ENCODE data around the gene IPP. TPM values are rescaled to one million over a fixed set of nuclear protein-coding genes. Genes with fewer than 3 reads are reported as not detected.
"Not testable (repeated sequence)": the region's sequence is repeated elsewhere in the genome, so short reads cannot be mapped to it uniquely, and the experiment has no call there.

Gene IPP
- total RNA-seq, result 8.2 and 18.4 TPM in 2 replicates

- DNase-seq (ENCODE audit: low read depth), result peak; percentile 92
Measured at GRCh38 chr1:45750298-45751038, at the start of gene IPP. Gene IPP (minus strand): TSS chr1:45750653. CDS start chr1:45746411, 4,242 bp downstream.

GRCh38 chr1:45796946-45797345, 46.5 kb upstream of the IPP start:
- DNase-seq (ENCODE audit: low read depth), result no peak

DNA sequence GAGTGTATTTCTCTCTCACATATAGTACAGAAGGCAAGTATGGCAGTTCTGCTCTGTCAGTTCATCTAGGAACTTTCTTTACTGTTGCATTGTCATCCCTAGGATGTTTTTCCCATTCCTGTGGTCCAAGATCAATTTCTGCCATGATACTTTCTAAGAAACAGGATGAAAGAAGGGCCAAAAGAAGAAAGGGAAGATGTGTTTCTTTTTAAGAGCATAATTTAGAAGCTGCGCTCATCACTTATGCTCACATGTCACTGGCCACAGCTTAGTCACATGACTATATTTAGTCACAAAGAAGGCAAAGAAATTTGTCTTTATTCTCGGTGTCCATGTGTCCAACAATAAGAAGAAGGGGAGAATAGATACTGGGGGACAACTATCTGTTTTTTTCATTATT, 45.9 kb upstream of the IPP start:
- DNase-seq (ENCODE audit: low read depth), result no peak

DNA sequence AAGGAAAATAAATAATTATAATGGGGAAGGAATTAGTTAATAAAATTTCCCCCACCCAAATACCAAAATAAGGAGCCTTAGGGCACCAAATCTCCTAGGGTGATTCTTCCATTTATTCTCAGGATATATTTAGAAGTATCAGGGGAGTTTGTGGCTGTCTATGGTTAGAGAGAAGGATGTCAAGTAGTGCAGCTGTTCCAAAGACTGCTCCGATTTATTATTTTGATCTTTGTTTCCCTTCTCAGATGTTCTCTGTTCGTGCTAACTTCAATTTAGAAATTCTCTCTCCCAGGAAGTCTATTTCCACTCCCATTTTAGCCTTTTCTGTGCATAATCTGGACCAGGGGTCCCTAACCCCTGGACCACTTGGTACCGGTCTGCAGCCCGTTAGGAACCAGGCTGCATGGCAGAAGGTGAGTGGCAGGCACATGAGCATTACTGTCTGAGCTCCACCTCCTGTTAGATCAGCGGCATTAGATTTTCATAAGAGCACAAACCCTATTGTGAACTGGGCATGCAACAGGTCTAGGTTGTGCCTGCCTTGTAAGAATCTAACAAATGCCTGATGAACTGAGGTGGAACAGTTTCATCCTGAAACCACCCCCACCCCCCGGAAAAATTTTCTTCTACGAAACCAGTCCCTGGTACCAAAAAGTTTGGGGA, 43.6 kb upstream of the IPP start:
- DNase-seq (ENCODE audit: low read depth), result peak; percentile 38

DNA sequence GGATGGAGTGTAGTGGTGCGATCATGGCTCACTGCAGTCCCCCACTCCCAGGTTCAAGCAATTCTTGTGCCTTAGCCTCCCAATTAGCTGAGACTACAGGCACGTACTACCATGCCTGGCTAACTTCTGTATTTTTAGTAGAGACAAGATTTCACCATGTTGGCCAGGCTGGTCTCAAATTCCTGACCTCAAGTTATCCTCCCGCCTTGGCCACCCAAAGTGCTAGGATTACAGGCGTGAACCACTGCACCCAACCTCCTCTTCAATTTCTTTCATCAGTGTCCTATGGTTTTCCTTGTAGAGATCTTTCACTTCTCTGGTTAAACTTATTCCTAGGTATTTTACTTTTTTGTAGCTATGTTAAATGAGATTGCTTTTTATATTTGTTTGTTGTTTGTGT, 42.3 kb upstream of the IPP start:
- no peak for DNase-seq (ENCODE audit: low read depth)

GRCh38 chr1:45789601-45790000, 39.1 kb upstream of the IPP start:
- no peak for DNase-seq (ENCODE audit: low read depth)

DNA sequence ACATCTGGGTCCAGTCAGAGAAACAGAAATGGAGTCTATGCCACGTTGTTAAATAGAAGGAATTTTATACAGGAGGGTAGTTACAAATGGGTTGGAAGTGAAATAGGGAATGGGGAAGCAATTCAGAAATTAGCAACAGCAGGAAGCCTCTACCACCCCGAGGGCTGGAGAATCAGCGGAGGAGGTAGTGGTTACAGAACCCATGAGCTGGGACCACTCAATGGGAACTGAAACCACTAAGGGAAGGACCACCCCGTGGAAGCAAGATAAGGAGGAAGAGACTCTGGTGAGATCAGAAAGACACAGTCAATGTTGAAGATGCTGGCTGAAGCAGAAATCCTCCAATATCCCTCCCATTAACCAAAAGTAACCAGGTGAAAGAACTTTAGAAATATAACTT, 37.5 kb upstream of the IPP start:
- no peak for DNase-seq (ENCODE audit: low read depth)

DNA sequence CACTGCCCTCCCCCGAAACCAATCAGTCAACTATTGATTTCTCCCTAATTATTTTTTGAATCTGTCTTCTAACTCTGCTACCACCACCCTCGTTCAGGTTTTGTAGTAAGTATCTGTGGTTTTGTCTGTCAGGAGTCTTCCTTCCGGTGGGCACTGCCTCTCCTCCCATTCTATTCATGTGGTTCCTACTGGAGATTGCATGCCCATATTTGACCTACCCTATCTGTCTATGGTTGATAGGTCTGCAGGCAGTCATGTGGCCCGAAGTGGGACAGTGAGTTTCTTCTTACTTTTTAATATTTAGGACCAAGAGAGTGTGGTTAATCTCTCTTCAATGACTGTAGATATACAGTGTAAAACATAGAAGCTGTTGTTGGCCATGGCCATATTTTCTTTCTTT, 35.1 kb upstream of the IPP start:
- no peak for DNase-seq (ENCODE audit: low read depth)

- DNase-seq (ENCODE audit: low read depth), result no peak
Measured at GRCh38 chr1:45775794-45776193, 25.3 kb upstream of the IPP start.

DNA sequence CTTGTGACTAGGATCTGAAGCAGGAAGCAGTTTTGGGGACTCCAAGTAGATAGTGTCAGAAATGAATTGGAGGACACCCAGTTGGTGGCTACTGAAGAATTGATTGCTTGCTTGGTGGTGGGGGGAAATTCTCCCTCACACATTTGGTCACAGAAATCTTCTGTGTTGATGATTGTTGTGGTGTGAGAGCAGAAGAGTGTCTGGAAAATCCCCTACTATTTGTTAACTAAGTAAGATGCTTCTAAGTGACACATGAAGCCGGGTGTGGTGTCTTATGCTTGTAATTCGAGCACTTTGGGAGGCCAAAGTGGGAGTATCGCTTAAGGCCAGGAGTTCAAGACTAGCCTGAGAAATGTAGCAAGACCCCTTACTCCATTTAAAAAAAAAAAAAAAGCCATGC, 22.5 kb upstream of the IPP start:
- DNase-seq (ENCODE audit: low read depth), result no peak

GRCh38 chr1:45769261-45769932, 18.9 kb upstream of the IPP start:
- DNase-seq (ENCODE audit: low read depth), result no peak

DNA sequence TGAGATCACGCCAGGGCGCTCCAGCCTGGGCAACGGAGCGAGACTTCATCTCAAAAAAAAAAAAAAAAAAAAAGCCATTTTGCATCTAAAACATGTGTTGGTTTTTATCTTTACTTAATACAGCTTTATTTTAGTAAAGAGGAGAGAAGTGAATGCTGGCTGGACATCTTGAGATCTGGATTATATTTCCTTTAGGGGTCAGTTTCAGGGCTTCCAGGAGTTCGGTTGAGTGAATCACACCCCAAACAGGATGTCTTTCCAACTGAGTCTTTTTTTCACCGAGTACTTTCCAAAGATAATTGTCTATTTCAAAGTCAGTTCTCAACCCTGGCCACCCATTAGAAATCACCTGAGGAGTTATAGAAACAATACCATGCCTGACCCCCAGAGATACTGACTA, 16.6 kb upstream of the IPP start:
- peak; percentile 10 for DNase-seq (ENCODE audit: low read depth)

DNA sequence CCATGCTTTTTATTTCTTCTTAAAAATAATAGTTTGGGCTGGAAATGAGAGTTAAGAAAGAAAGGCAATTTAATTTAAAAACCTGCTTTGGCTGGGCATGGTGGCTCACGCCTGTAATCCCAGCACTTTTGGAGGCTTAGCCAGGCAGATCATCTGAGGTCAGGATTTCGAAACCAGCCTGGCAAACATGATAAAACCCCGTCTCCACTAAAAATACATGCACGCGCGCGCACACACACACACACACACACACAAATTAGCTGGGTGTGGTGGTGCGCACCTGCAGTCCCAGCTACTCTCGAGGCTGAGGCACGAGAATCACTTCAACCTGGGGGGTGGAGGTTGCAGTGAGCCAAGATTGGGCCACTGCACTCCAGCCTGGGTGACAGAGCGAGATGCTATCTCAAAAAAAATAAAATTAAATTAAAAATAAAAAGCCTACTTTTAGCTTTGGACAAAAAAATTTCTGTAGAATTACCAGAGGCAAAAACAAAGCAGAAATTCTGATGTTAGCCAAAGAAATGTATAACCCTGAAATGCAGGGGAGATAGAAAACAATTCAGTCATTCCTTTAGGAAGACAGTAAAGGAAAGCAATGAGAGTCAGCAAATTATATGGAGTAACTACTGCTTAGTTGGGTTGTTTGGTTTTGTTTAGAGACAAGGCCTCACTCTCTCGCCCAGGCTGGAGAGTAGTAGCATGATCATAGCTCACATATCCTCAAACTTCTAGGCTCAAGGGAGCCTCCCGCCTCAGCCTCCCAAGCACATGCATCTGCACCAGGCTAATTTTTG, 15.7 kb upstream of the IPP start:
- DNase-seq (ENCODE audit: low read depth), result no peak

- no peak for DNase-seq (ENCODE audit: low read depth)
Measured at GRCh38 chr1:45762291-45762690, 11.8 kb upstream of the IPP start.

GRCh38 chr1:45755697-45756096, 5.2 kb upstream of the IPP start:
- no peak for DNase-seq (ENCODE audit: low read depth)

- DNase-seq (ENCODE audit: low read depth), result no peak
Measured at GRCh38 chr1:45753248-45754037, 3.0 kb upstream of the IPP start.

DNA sequence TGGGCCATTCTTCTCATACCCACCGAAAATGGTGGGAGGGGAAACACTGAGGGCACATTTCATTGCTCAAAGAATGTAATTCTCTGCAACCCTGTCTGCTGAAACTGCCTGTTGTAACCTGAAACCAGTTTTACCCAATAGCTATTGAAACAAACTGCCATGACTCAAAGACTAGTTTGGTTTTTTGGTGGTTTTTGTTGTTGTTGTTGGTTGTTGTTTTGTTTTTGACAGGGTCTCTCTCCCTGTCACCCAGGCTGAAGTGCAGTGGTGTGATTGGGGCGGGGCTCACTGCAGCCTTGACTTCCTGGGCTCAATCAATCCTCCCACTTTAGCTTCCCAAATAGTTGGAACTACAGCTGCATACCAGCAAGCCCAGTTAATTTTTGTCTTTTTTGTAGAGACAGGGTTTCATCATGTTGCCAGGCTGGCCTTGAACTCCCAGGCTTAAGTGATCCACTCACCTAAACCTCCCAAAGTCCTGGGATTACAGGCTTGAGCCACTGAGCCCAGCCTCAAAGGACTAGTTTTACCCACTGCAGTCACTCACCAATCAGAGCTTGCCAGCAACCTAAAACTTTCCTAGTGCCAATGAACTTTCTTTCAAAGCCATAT, 2.1 kb upstream of the IPP start:
- no peak for DNase-seq (ENCODE audit: low read depth)

GRCh38 chr1:45752014-45752413, 1.6 kb upstream of the IPP start:
- no peak for DNase-seq (ENCODE audit: low read depth)

GRCh38 chr1:45751039-45751838, 786 bp upstream of the IPP start:
- not testable (repeated sequence) for DNase-seq (ENCODE audit: low read depth)

DNA sequence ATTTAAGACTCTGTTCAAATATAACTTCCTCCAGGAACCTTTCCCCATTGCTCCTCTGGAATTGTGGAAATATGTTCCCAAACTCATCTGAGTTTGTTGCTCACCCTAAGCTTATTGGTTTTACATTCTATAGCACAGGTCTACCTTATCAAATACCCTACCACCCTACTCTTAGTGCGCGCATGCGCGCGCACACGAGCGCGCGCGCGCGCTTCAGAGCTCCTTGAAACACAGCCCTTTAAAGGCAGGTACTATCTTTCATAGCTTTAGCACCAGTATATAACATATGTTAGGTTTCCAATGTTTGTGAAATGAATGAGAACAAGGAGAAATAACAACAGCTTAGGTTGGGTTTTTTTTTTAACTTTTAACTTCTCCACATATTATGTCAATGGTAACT, 3.5 kb downstream of the IPP start:
- DNase-seq (ENCODE audit: low read depth), result no peak

All from renal cortical epithelial cell (primary cell).